Loucy (cell line): ENCODE measurements around the gene ADAM23.

ENCODE experiments used
- H2AFZ ChIP-seq: fragments of 200-600 bp; sonication (generic); 2 replicates; pipeline ENCODE4 v1.6.0; 2016; ENCODE audit warnings: antibody characterized with exemption, mild to moderate bottlenecking, low read length, moderate library complexity
- H3F3A ChIP-seq: fragments of 200-600 bp; 2 replicates; pipeline ENCODE4 v1.6.0; 2016; ENCODE audit warnings: antibody characterized with exemption, low read depth, mild to moderate bottlenecking
- H3K27me3 ChIP-seq: fragments of 200-600 bp; sonication (generic); 2 replicates; pipeline ENCODE4 v1.6.1; 2014; ENCODE audit warnings: low read length, mild to moderate bottlenecking; ENCODE audit not compliant: insufficient read depth, poor library complexity, severe bottlenecking
- H3K36me3 ChIP-seq: fragments of 200-600 bp; sonication (generic); 2 replicates; pipeline ENCODE4 v1.6.1; 2016; ENCODE audit warnings: low read length; ENCODE audit not compliant: insufficient read depth
- H3K4me1 ChIP-seq: fragments of 200-600 bp; sonication (generic); 2 replicates; pipeline ENCODE4 v1.5.1; 2014; ENCODE audit warnings: low read length, mild to moderate bottlenecking; ENCODE audit not compliant: insufficient read depth, poor library complexity, severe bottlenecking
- H3K4me2 ChIP-seq: fragments of 200-600 bp; sonication (generic); 2 replicates; pipeline ENCODE4 v1.6.0; 2014; ENCODE audit warnings: antibody characterized with exemption, low read length, low read depth, mild to moderate bottlenecking; ENCODE audit not compliant: poor library complexity, severe bottlenecking
- H3K4me3 ChIP-seq: fragments of 200-600 bp; sonication (generic); 2 replicates; pipeline ENCODE4 v1.5.1; 2014; ENCODE audit warnings: low read length, mild to moderate bottlenecking, mixed read lengths; ENCODE audit not compliant: poor library complexity, severe bottlenecking
- H3K79me2 ChIP-seq: fragments of 200-600 bp; sonication (generic); 2 replicates; pipeline ENCODE4 v1.6.1; 2014; ENCODE audit warnings: low read length; ENCODE audit not compliant: insufficient read depth
- H3K9ac ChIP-seq: fragments of 200-600 bp; sonication (generic); 2 replicates; pipeline ENCODE4 v1.6.0; 2014; ENCODE audit warnings: mild to moderate bottlenecking, low read depth, low read length, moderate library complexity; ENCODE audit not compliant: poor library complexity, severe bottlenecking
- H3K9me2 ChIP-seq: fragments of 200-600 bp; sonication (generic); replicated peaks from 2 replicates; pipeline ENCODE4 v1.6.1; 2016; ENCODE audit warnings: low read depth, low read length, mixed read lengths
- H3K9me3 ChIP-seq: fragments of 200-600 bp; sonication (generic); 2 replicates; pipeline ENCODE4 v1.6.1; 2014; ENCODE audit warnings: mild to moderate bottlenecking, antibody characterized with exemption, low read length, low read depth; ENCODE audit not compliant: insufficient read depth
- H4K20me1 ChIP-seq: fragments of 200-600 bp; sonication (generic); 2 replicates; pipeline ENCODE4 v1.6.0; 2014; ENCODE audit warnings: antibody characterized with exemption, low read length, mild to moderate bottlenecking; ENCODE audit not compliant: insufficient read depth, poor library complexity, severe bottlenecking
- EZH2phosphoT487 ChIP-seq: fragments of 200-600 bp; IDR thresholded peaks from 2 replicates; pipeline ENCODE4 v1.6.1; 2018; ENCODE audit warnings: antibody characterized with exemption, mild to moderate bottlenecking, moderate library complexity, borderline replicate concordance
- TF ChIP-seq, protein P1 (sequence below): fragments of 200-600 bp; sonication (generic); conservative IDR thresholded peaks from 2 replicates; pipeline ENCODE4 v1.5.1; 2014; ENCODE audit warnings: mild to moderate bottlenecking, antibody characterized with exemption, low read length

The ADAM23 gene

DNA sequence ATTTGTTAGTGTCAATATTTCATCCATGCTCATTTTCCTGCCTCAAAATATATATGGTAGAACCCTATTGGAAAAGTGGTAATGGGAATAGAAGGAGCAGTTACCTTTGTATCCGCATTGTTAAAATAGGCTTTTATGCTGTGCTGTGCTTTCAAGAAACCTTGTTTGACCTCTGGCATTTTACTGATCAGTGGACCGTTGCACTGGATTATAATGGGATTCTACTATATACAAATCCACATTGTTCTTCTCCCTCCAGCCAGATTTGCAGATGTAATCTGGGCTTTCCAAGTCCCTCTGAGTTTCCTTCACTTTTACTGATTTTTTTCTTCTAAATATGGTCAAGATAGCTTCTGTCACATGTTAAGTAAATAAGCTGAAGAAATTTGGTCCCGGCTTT is 175.7 kb downstream of the ADAM23 start:
- Histone ChIP-seq H3K27me3 (no peaks in the 10 kb centered on the region), H3K9me3 (no peaks in the 10 kb centered on the region), H3K4me1 (no peaks in the 10 kb centered on the region), H3K4me2 (no peak overlapping the region), H3K79me2 (no peaks in the 10 kb centered on the region), H3K36me3 (no peaks in the 10 kb centered on the region), H3F3A (no peaks in the 10 kb centered on the region), H3K9me2 (no peaks in the 10 kb centered on the region), H2AFZ (no peak overlapping the region), H3K4me3 (no peak overlapping the region), H4K20me1 (no peaks in the 10 kb centered on the region), H3K9ac (no peak overlapping the region)
- TF ChIP-seq EZH2phosphoT487 = no peak
- TF ChIP-seq, protein P1, sequence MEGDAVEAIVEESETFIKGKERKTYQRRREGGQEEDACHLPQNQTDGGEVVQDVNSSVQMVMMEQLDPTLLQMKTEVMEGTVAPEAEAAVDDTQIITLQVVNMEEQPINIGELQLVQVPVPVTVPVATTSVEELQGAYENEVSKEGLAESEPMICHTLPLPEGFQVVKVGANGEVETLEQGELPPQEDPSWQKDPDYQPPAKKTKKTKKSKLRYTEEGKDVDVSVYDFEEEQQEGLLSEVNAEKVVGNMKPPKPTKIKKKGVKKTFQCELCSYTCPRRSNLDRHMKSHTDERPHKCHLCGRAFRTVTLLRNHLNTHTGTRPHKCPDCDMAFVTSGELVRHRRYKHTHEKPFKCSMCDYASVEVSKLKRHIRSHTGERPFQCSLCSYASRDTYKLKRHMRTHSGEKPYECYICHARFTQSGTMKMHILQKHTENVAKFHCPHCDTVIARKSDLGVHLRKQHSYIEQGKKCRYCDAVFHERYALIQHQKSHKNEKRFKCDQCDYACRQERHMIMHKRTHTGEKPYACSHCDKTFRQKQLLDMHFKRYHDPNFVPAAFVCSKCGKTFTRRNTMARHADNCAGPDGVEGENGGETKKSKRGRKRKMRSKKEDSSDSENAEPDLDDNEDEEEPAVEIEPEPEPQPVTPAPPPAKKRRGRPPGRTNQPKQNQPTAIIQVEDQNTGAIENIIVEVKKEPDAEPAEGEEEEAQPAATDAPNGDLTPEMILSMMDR = no peak

GRCh38 chr2:206626108-206626507 is 182.8 kb downstream of the ADAM23 start:
- H3K36me3 ChIP-seq = no peaks in the 10 kb centered on the region
- H4K20me1 ChIP-seq = no peaks in the 10 kb centered on the region
- H3K27me3 ChIP-seq = no peaks in the 10 kb centered on the region
- no peak overlapping the region for H3K4me2 ChIP-seq
- H3K9me2 ChIP-seq = no peaks in the 10 kb centered on the region
- no peak for TF ChIP-seq EZH2phosphoT487
- TF ChIP-seq, protein P1 = no peak
- no peaks in the 10 kb centered on the region for H3K9me3 ChIP-seq
- H2AFZ ChIP-seq = no peak overlapping the region
- H3F3A ChIP-seq = no peaks in the 10 kb centered on the region
- no peaks in the 10 kb centered on the region for H3K79me2 ChIP-seq
- H3K4me1 ChIP-seq = no peaks in the 10 kb centered on the region
- no peak overlapping the region for H3K4me3 ChIP-seq
- H3K9ac ChIP-seq = no peak overlapping the region

- H3K4me3 ChIP-seq = no peak overlapping the region
- no peaks in the 10 kb centered on the region for H3F3A ChIP-seq
- no peaks in the 10 kb centered on the region for H3K36me3 ChIP-seq
- no peaks in the 10 kb centered on the region for H4K20me1 ChIP-seq
- no peak overlapping the region for H3K4me2 ChIP-seq
- H3K9me3 ChIP-seq = no peaks in the 10 kb centered on the region
- H3K9me2 ChIP-seq = no peaks in the 10 kb centered on the region
- H3K9ac ChIP-seq = no peak overlapping the region
- TF ChIP-seq, protein P1 = no peak
- no peak for TF ChIP-seq EZH2phosphoT487
- H3K79me2 ChIP-seq = no peaks in the 10 kb centered on the region
- no peak overlapping the region for H2AFZ ChIP-seq
- H3K27me3 ChIP-seq = no peaks in the 10 kb centered on the region
- H3K4me1 ChIP-seq = no peaks in the 10 kb centered on the region
Observed at GRCh38 chr2:206627632-206628031, 184.3 kb downstream of the ADAM23 start.
